Activated CD8-positive, alpha-beta T cell treated with anti-CD3 and anti-CD28 coated beads for 36 hours (primary cell): ENCODE data around the gene TRAF3IP1. TPM values are rescaled to one million over a fixed set of nuclear protein-coding genes. Genes with fewer than 3 reads are reported as not detected.
"Not testable (repeated sequence)": the region's sequence is repeated elsewhere in the genome, so short reads cannot be mapped to it uniquely, and the experiment has no call there.

Experiments
- ATAC-seq: fragments of 200-7000 bp; cut with Tn5 transposase; one replicate; pipeline ENCODE4 v1.10.0; 2021; ENCODE audit warnings: mild to moderate bottlenecking, moderate library complexity
- CTCF ChIA-PET: fragments of 350-600 bp; sonication (Branson Sonifier 250); formaldehyde crosslinking; loops from one replicate; lab custom pipeline; 2021; ENCODE audit warnings: antibody characterized with exemption; lab: Charles Lee
- POLR2A ChIA-PET: fragments of 350-600 bp; sonication (Branson Sonifier 250); formaldehyde crosslinking; loops from one replicate; lab custom pipeline; 2021; ENCODE audit warnings: antibody characterized with exemption; lab: Charles Lee
- DNase-seq: peaks from one replicate; pipeline ENCODE4 v3.0.0-alpha.2; 2020
- H3K27ac Mint-ChIP-seq: one replicate; pipeline ENCODE4 v1.8.0; 2021; ENCODE audit warnings: mild to moderate bottlenecking, mixed read lengths
- H3K27me3 Mint-ChIP-seq: one replicate; pipeline ENCODE4 v1.8.0; 2021; ENCODE audit warnings: mixed read lengths
- H3K36me3 Mint-ChIP-seq: one replicate; pipeline ENCODE4 v1.8.0; 2021; ENCODE audit warnings: low read depth, mixed read lengths
- H3K4me1 Mint-ChIP-seq: one replicate; pipeline ENCODE4 v1.8.0; 2021; ENCODE audit warnings: low read depth, mixed read lengths
- H3K4me3 Mint-ChIP-seq: one replicate; pipeline ENCODE4 v1.8.0; 2021; ENCODE audit warnings: mild to moderate bottlenecking, moderate library complexity, mixed read lengths
- H3K9me3 Mint-ChIP-seq: one replicate; pipeline ENCODE4 v1.8.0; 2021; ENCODE audit warnings: mixed read lengths
- intact Hi-C: fragments of 100-400 bp; cut with micrococcal nuclease; formaldehyde crosslinking; loops from one replicate; pipeline ENCODE4 v1.10.0; 2022
- total RNA-seq, 2 experiments: library from RNA; stranded (reverse); gene quantifications; one replicate each; pipeline ENCODE4 v1.2.3, GENCODE V29; 2021
- TF ChIP-seq, protein P1 (sequence below): fragments of 200-600 bp; IDR thresholded peaks from one replicate; pipeline ENCODE4 v1.8.0; 2022; ENCODE audit warnings: antibody characterized with exemption, mild to moderate bottlenecking

TRAF3IP1 gene, protein sequence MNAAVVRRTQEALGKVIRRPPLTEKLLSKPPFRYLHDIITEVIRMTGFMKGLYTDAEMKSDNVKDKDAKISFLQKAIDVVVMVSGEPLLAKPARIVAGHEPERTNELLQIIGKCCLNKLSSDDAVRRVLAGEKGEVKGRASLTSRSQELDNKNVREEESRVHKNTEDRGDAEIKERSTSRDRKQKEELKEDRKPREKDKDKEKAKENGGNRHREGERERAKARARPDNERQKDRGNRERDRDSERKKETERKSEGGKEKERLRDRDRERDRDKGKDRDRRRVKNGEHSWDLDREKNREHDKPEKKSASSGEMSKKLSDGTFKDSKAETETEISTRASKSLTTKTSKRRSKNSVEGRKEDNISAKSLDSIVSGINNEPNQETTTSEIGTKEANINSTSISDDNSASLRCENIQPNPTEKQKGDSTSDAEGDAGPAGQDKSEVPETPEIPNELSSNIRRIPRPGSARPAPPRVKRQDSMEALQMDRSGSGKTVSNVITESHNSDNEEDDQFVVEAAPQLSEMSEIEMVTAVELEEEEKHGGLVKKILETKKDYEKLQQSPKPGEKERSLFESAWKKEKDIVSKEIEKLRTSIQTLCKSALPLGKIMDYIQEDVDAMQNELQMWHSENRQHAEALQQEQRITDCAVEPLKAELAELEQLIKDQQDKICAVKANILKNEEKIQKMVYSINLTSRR
- total RNA-seq = 1 to 10 TPM; 7.1 to 7.9 TPM

DNA sequence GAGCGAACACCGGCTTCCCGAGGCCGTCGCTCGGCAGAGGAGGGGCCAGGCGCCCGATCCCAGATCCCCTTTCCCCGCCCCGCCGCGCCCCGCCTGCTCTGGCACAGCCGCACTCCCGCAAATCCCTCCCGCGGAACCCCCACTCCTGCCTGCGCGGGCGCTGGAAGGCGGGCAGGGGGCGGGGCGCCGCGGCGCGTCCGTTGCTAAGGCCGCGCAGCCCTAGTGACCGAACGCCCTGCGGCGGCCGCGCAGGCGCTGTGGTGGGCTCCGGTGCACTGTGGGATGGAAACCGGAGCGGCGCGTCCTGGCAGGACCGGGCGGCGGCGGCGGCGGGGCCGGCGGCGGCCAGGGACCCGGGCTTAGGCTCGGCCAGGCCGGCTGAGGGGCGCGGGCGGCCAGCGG, at the start of gene TRAF3IP1:
Gene TRAF3IP1 (plus strand): TSS at position 273 of the 402 bp plus-strand sequence. CDS start 145 bp downstream, outside the sequence.
- intact Hi-C loops = no loop called here
- Mint-ChIP-seq H3K27me3 (no peaks in the 10 kb centered on the region), H3K4me3 (peak within 1 kb of the TSS; percentile 73), H3K9me3 (no peaks in the 10 kb centered on the region), H3K27ac (no peak within 1 kb of the TSS), H3K36me3 (no peaks in the 10 kb centered on the region), H3K4me1 (peaks cover 13% of the 10 kb centered on the region)
- CTCF ChIA-PET = no interaction called here
- DNase-seq (peak; percentile 86), ATAC-seq (peak; percentile 97)
- TF ChIP-seq, protein P1, sequence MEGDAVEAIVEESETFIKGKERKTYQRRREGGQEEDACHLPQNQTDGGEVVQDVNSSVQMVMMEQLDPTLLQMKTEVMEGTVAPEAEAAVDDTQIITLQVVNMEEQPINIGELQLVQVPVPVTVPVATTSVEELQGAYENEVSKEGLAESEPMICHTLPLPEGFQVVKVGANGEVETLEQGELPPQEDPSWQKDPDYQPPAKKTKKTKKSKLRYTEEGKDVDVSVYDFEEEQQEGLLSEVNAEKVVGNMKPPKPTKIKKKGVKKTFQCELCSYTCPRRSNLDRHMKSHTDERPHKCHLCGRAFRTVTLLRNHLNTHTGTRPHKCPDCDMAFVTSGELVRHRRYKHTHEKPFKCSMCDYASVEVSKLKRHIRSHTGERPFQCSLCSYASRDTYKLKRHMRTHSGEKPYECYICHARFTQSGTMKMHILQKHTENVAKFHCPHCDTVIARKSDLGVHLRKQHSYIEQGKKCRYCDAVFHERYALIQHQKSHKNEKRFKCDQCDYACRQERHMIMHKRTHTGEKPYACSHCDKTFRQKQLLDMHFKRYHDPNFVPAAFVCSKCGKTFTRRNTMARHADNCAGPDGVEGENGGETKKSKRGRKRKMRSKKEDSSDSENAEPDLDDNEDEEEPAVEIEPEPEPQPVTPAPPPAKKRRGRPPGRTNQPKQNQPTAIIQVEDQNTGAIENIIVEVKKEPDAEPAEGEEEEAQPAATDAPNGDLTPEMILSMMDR = no peak
- POLR2A ChIA-PET = interaction anchor here (1.5 kb wide), 1 partner anchor 28 kb away, joined by 4 read pairs; no protein-coding TSS in a partner anchor

DNA sequence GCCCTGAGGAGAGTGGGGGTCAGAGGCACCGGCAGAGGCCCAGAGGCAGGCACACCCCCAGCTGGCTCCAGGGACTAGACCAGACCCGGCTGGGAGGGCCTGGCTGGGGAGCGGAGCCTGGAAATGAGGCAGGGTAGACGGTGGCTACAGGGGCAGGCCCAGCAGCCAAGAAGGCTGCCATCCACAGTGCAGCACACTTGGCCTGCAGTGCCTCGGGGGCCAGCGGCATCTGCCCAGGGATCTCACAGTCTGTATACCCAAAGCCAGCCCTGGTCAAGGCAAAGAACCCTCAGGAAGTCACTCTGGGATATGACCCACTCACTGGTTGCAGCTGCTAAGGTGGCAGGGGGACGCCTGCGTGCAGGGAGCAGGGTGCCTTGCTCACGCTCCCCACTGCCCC, 49.7 kb upstream of the TRAF3IP1 start:
- Mint-ChIP-seq H3K4me1 (no peaks in the 10 kb centered on the region), H3K27ac (no peak overlapping the region), H3K27me3 (no peaks in the 10 kb centered on the region), H3K4me3 (no peak overlapping the region), H3K36me3 (peaks cover 20% of the 10 kb centered on the region), H3K9me3 (no peaks in the 10 kb centered on the region)
- CTCF ChIA-PET = no interaction called here
- intact Hi-C loops = no loop called here
- TF ChIP-seq, protein P1 = no peak
- no peak for DNase-seq
- POLR2A ChIA-PET = no interaction called here
- ATAC-seq = no peak

DNA sequence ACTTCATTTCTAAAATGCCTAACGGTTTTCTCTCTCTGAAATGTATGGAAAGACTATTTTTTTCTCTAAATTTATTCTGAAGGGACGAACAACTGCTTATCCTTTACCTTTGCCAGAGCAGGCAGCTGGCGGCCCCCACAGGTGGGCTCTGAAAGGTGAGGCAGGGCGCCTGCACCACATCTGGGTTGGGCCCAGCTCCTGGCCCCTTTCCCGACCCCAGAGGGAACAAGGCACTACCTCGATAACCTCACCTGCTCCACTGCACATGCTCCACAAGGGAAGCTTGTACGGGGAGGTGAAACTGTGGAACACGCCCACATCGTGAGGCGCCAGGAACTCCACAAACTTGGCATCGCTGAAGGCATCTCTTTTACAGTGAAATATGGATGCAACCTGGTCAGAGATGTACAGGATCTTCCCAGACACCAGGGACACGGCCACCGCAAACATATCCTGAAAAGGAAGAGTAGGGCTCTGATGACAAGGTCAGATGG, 49.2 kb upstream of the TRAF3IP1 start:
- ATAC-seq (no peak), DNase-seq (no peak)
- Mint-ChIP-seq H3K4me1 (no peaks in the 10 kb centered on the region), H3K27ac (no peak overlapping the region), H3K27me3 (no peaks in the 10 kb centered on the region), H3K9me3 (no peaks in the 10 kb centered on the region), H3K4me3 (no peak overlapping the region), H3K36me3 (peaks cover 20% of the 10 kb centered on the region)
- intact Hi-C loops = no loop called here
- TF ChIP-seq, protein P1 = no peak
- CTCF ChIA-PET = no interaction called here
- POLR2A ChIA-PET = no interaction called here

DNA sequence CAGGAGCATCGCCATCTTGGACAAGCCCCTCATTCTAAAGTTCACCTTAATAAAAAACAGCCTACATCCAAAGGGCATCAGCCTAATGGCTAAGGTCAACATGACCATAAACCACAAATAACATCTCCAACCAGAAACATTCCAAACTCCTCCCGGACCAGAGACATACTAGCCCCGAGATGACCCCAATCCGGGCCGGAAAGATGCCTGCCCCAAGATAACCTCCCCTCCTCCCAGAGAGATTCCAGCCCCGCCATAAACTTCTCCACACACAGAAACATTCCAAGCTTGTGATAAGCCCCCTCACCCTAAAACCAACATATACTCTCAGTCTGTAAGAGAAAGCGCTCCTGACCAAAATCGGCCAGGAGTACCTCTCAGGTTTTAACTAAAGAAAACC, 48.6 kb upstream of the TRAF3IP1 start:
- H3K4me1 Mint-ChIP-seq, CTCF ChIA-PET, H3K27ac Mint-ChIP-seq, H3K9me3 Mint-ChIP-seq, DNase-seq, H3K4me3 Mint-ChIP-seq, H3K27me3 Mint-ChIP-seq, ATAC-seq, intact Hi-C loops: not testable (repeated sequence)
- POLR2A ChIA-PET = interaction anchor here (1.3 kb wide), 1 partner anchor 10 kb away, joined by 4 read pairs; no protein-coding TSS in a partner anchor
- peaks cover 23% of the 10 kb centered on the region for H3K36me3 Mint-ChIP-seq

DNA sequence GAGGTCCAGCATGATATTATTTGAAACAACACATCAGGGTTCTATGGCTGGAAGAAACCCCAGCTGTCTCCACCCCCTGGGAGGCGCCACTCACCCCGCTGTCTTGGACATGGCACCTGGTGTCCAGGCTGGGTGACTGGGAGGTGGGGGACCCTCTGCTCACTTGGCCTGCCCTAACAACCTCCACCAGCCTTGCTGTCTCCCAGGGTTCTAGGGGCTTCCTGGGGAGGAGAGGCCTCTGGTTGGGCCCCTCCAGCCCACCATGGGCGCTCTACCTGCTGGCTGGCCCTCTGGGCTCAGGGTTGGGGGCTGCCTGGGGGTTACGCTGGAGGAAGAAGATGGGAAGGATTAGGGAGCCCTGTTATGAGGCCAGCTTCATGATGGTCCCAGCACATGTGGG, 48.2 kb upstream of the TRAF3IP1 start:
- Mint-ChIP-seq H3K27ac (no peak overlapping the region), H3K4me3 (no peak overlapping the region), H3K4me1 (no peaks in the 10 kb centered on the region), H3K36me3 (peaks cover 21% of the 10 kb centered on the region), H3K27me3 (no peaks in the 10 kb centered on the region), H3K9me3 (no peaks in the 10 kb centered on the region)
- no peak for DNase-seq
- no peak for ATAC-seq
- ChIA-PET POLR2A (interaction anchor here (1.3 kb wide), 2 partner anchors 10 to 70 kb away, joined by 3 to 4 read pairs; no protein-coding TSS in a partner anchor), CTCF (no interaction called here)
- intact Hi-C loops = no loop called here
- TF ChIP-seq, protein P1 = no peak

DNA sequence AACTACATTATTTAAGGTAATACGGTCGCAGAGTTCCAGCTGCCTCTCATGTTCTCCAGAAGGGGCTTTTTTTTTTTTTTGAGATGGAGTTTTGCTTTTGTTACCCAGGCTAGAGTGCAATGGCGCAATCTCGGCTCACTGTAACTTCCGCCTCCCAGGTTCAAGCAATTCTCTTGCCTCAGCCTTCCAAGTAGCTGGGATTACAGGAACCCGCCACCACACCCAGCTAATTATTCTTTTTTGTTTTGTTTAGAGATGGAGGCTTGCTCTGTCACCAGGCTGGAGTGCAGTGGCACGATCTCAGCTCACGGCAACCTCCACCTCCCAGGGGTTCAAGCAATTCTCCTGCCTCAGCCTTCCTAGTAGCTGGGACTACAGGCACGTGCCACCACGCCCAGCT, 46.9 kb upstream of the TRAF3IP1 start:
- H3K9me3 Mint-ChIP-seq, intact Hi-C loops, H3K27me3 Mint-ChIP-seq, ATAC-seq, H3K4me1 Mint-ChIP-seq, H3K27ac Mint-ChIP-seq, DNase-seq, H3K4me3 Mint-ChIP-seq: not testable (repeated sequence)
- POLR2A ChIA-PET = interaction anchor here (1.1 to 1.3 kb wide), 2 partner anchors 21 to 72 kb away, joined by 3 read pairs; no protein-coding TSS in a partner anchor
- H3K36me3 Mint-ChIP-seq = peaks cover 15% of the 10 kb centered on the region
- CTCF ChIA-PET = interaction anchor here (1.0 to 7.3 kb wide), 2 partner anchors 9 to 12 kb away, joined by 3 to 55 read pairs; no protein-coding TSS in a partner anchor
